Type B pancreatic cell (in vitro differentiated cells): Measurements from ENCODE around the gene SMG6. TPM values are rescaled to one million over a fixed set of nuclear protein-coding genes. Genes with fewer than 3 reads are reported as not detected.
A peak's percentile ranks its signal among the peaks of the same experiment; 100 is the strongest.

Experiments used
- DNase-seq: peaks from one replicate; pipeline ENCODE4 v3.0.0; 2021; ENCODE audit warnings: mixed read lengths; ENCODE audit not compliant: unreplicated experiment; ENCODE audit errors: extremely low spot score
- H3K27ac Mint-ChIP-seq: 2 replicates; pipeline ENCODE4 v1.8.0; 2021; ENCODE audit warnings: mild to moderate bottlenecking, mixed read lengths
- H3K27me3 Mint-ChIP-seq: 2 replicates; pipeline ENCODE4 v1.8.0; 2021; ENCODE audit warnings: mixed read lengths
- H3K36me3 Mint-ChIP-seq: 2 replicates; pipeline ENCODE4 v1.8.0; 2021; ENCODE audit warnings: mixed read lengths
- H3K4me1 Mint-ChIP-seq: one replicate; pipeline ENCODE4 v1.8.0; 2021; ENCODE audit warnings: mixed read lengths; ENCODE audit not compliant: unreplicated experiment
- H3K4me3 Mint-ChIP-seq: 2 replicates; pipeline ENCODE4 v1.8.0; 2021; ENCODE audit warnings: mild to moderate bottlenecking, mixed read lengths
- H3K9me3 Mint-ChIP-seq: 2 replicates; pipeline ENCODE4 v1.8.0; 2021; ENCODE audit warnings: mixed read lengths
- CTCF ChIP-seq: fragments of 200-600 bp; sonication (generic); conservative IDR thresholded peaks from 2 replicates; pipeline ENCODE4 v1.5.0; 2021; ENCODE audit warnings: antibody characterized with exemption, mild to moderate bottlenecking
- total RNA-seq: library from RNA; stranded (reverse); gene quantifications from 2 replicates; pipeline ENCODE4 v1.2.1, GENCODE V29; 2021; ENCODE audit warnings: low replicate concordance

SMG6 gene
- total RNA-seq, 1 donor from 2014 or later, result 39.0 TPM

- DNase-seq, result no peak
- no peak overlapping the region for H3K27ac Mint-ChIP-seq
- H3K4me3 Mint-ChIP-seq, result no peak overlapping the region
- H3K9me3 Mint-ChIP-seq, result no peaks in the 10 kb centered on the region
- H3K27me3 Mint-ChIP-seq, result no peaks in the 10 kb centered on the region
- peaks cover 54% of the 10 kb centered on the region for H3K4me1 Mint-ChIP-seq
- no peak for TF ChIP-seq CTCF
- H3K36me3 Mint-ChIP-seq, result peaks cover 23% of the 10 kb centered on the region
Observed at GRCh38 chr17:2065949-2066400, 237.6 kb downstream of the SMG6 start.

- H3K4me3 Mint-ChIP-seq, result no peak overlapping the region
- H3K9me3 Mint-ChIP-seq, result no peaks in the 10 kb centered on the region
- TF ChIP-seq CTCF, result peak; percentile 51
- no peak overlapping the region for H3K27ac Mint-ChIP-seq
- no peak for DNase-seq
- H3K27me3 Mint-ChIP-seq, result peaks cover 7% of the 10 kb centered on the region
- peaks cover 29% of the 10 kb centered on the region for H3K36me3 Mint-ChIP-seq
- peaks cover 53% of the 10 kb centered on the region for H3K4me1 Mint-ChIP-seq
Observed at GRCh38 chr17:2064980-2065785, 238.4 kb downstream of the SMG6 start.

GRCh38 chr17:2064520-2064971, 239.0 kb downstream of the SMG6 start:
- Mint-ChIP-seq H3K27ac (no peak overlapping the region), H3K4me1 (peaks cover 47% of the 10 kb centered on the region), H3K36me3 (peaks cover 28% of the 10 kb centered on the region), H3K4me3 (no peak overlapping the region), H3K27me3 (peaks cover 13% of the 10 kb centered on the region), H3K9me3 (no peaks in the 10 kb centered on the region)
- DNase-seq, result no peak
- no peak for TF ChIP-seq CTCF

DNA sequence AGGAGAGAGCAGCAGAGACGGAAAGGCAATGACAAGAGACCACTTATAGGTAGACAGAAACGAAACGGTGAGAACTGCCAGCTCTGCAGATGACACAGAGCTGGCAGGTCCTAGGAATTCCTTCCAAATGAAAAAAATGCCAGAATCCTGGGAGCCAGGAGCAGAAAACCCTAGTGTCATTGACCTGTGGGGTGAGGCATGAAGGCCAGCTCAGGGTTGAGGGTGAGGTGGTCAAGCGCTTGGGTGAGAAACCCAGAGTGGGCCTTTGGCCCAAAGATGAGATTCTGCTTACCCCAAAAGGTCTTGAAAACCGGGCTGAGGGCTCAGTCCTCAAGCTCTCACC, 239.5 kb downstream of the SMG6 start:
- no peak overlapping the region for H3K4me3 Mint-ChIP-seq
- H3K27me3 Mint-ChIP-seq, result peaks cover 16% of the 10 kb centered on the region
- TF ChIP-seq CTCF, result no peak
- peaks cover 46% of the 10 kb centered on the region for H3K4me1 Mint-ChIP-seq
- H3K36me3 Mint-ChIP-seq, result peaks cover 29% of the 10 kb centered on the region
- no peaks in the 10 kb centered on the region for H3K9me3 Mint-ChIP-seq
- DNase-seq, result no peak
- no peak overlapping the region for H3K27ac Mint-ChIP-seq

DNA sequence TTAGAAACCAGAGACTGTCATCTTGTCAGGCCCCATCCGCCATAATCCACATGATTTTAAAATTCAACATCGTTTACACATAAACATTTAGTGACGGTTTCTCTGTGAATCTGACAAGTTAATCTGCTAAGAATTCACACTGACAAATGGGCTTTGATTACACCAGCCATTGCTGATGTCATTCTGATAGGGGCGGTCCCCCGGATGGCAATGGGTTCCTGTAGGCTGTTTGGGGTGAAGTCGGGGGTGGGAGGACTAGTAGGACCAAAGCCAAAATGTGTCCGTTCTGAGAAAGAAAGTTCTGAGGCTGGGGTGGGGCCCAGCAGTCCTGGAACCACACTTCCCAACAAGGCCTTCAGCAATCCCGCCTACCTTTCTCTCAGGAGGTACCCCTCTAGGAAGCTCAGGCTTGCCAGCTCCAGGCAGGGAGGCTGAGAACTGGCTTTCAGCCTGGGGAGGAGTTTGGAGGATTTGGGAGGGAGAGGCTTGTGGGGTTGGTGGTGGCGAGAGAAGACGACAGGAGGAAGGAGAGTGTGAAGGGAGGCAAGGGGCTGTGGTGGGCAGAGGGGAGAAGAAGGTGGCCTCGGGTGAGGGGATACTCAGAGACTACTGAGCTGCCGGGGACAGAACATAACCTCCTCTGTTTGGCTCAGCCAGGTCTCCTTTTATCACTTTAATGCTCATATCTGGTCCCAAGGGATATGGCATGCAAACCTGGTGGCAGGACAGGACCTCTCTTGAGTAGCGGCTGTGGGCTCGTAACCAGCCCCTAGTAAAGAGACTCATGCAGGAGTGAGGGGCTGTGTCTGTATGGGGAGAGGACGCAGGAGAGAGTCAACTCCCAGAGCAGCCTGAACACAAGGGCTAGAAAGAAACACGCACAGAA, 240.1 kb downstream of the SMG6 start:
- TF ChIP-seq CTCF, result no peak
- Mint-ChIP-seq H3K36me3 (peaks cover 29% of the 10 kb centered on the region), H3K4me1 (peaks cover 41% of the 10 kb centered on the region), H3K27me3 (peaks cover 16% of the 10 kb centered on the region), H3K4me3 (no peak overlapping the region), H3K27ac (no peak overlapping the region), H3K9me3 (no peaks in the 10 kb centered on the region)
- no peak for DNase-seq
